DND-41 (cell line): ENCODE results near the gene CABP4.

Experiments
- ATAC-seq: fragments of 200-7000 bp; cut with Tn5 transposase; 3 replicates; pipeline ENCODE4 v1.9.1; 2021; ENCODE audit warnings: low read depth; ENCODE audit not compliant: insufficient read depth
- DNase-seq: peaks from one replicate; pipeline ENCODE4 v3.0.0-alpha.2; 2020
- H2AFZ ChIP-seq: 2 replicates; pipeline ENCODE4 v1.6.0; 2012; ENCODE audit warnings: low read depth, low read length
- H3K27ac ChIP-seq: 2 replicates; pipeline ENCODE4 v1.5.1; 2012; ENCODE audit warnings: low read length, inconsistent platforms
- H3K27me3 ChIP-seq: fragments of 200-600 bp; sonication (generic); 2 replicates; pipeline ENCODE4 v1.6.0; 2012; ENCODE audit warnings: low read length, mild to moderate bottlenecking, inconsistent platforms; ENCODE audit not compliant: insufficient read depth, poor library complexity
- H3K36me3 ChIP-seq: 2 replicates; pipeline ENCODE4 v1.5.1; 2012; ENCODE audit warnings: low read length, inconsistent platforms; ENCODE audit not compliant: insufficient read depth
- H3K4me1 ChIP-seq: 2 replicates; pipeline ENCODE4 v1.5.1; 2012; ENCODE audit warnings: mild to moderate bottlenecking, low read length; ENCODE audit not compliant: insufficient read depth
- H3K4me2 ChIP-seq: 2 replicates; pipeline ENCODE4 v1.6.0; 2012; ENCODE audit warnings: mild to moderate bottlenecking, moderate library complexity, low read length, inconsistent platforms; ENCODE audit not compliant: insufficient read depth
- H3K4me3 ChIP-seq, 2 experiments: fragments of 200-600 bp in 1 of 2; shearing (Covaris generic) in 1 of 2; 2 replicates each; pipeline ENCODE4 v1.5.1; 2012 to 2016; ENCODE audit warnings: inconsistent platforms in 2 of 2, low read length in 2 of 2, mild to moderate bottlenecking in 2 of 2, low read depth in 1 of 2, moderate library complexity in 1 of 2
- H3K79me2 ChIP-seq: 2 replicates; pipeline ENCODE4 v1.6.0; 2012; ENCODE audit warnings: low read length, inconsistent platforms; ENCODE audit not compliant: insufficient read depth
- H3K9ac ChIP-seq: 2 replicates; pipeline ENCODE4 v1.6.0; 2012; ENCODE audit warnings: low read depth, mild to moderate bottlenecking, inconsistent platforms, low read length, moderate library complexity
- H3K9me3 ChIP-seq: 2 replicates; pipeline ENCODE4 v1.5.1; 2012; ENCODE audit warnings: low read length, moderate library complexity, mild to moderate bottlenecking, inconsistent platforms; ENCODE audit not compliant: insufficient read depth, severe bottlenecking
- H4K20me1 ChIP-seq: 2 replicates; pipeline ENCODE4 v1.6.0; 2012; ENCODE audit warnings: low read length; ENCODE audit not compliant: insufficient read depth
- CTCF ChIP-seq: IDR thresholded peaks from 2 replicates; pipeline ENCODE4 v1.5.1; 2012; ENCODE audit warnings: borderline replicate concordance, low read length, moderate library complexity, mild to moderate bottlenecking; ENCODE audit not compliant: poor library complexity, severe bottlenecking; ENCODE audit errors: extremely low read depth
- EZH2 ChIP-seq: IDR thresholded peaks from 3 replicates; pipeline ENCODE4 v1.6.1; 2012; ENCODE audit warnings: borderline replicate concordance, low read depth, mild to moderate bottlenecking, moderate library complexity, low read length, inconsistent platforms; ENCODE audit not compliant: severe bottlenecking

CABP4 gene

GRCh38 chr11:67507242-67507863 is 52.2 kb downstream of the CABP4 start:
- Histone ChIP-seq H3K79me2 (peaks cover 47% of the 10 kb centered on the region), H4K20me1 (peaks cover 38% of the 10 kb centered on the region), H3K27ac (peak overlapping the region; percentile 80), H3K4me1 (peaks cover 47% of the 10 kb centered on the region), H3K27me3 (no peaks in the 10 kb centered on the region), H3K9me3 (no peaks in the 10 kb centered on the region), H3K9ac (peak overlapping the region; percentile 79), H3K36me3 (peaks cover 23% of the 10 kb centered on the region), H2AFZ (peak overlapping the region; percentile 48; the same call in 1 of the 2 replicates), H3K4me2 (peak overlapping the region; percentile 95), H3K4me3 (peak overlapping the region; percentile 40 to 85; a peak in 3 of 4 replicates)
- DNase-seq: no peak
- ATAC-seq: no peak
- TF ChIP-seq CTCF: no peak
- no peak for TF ChIP-seq EZH2

DNA sequence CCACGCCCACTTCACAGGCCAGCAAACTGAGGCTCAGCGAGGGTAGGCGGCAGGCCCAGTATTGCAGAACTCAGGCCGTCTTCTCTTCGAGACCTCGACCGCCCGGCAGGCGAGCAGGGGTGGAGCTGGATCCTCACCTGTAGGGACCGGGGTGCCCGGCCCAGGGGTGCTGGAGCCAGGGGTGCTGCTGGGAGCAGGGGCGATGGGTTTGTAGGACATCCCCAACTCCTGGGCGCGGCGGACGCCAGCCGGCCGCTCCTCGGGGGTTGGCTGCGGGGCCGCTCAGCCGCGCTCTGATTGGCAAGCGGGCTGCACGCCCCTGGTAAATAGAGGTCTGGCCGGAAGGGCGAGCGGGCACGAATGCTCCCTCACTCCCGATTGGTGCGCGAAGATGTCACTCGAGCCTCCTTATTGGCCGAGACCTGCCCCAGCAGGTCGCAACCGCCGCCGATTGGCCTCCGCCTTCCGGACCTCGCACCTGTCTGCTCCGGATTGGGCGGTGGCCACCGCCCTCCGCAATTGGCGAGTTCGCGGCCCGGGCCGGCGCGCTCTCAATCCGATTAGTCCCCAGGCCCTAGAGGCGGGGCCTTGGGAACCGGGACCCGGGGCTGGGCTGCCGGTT is 52.8 kb downstream of the CABP4 start, which contains the start of gene CDK2AP2:
CDK2AP2 (minus strand) TSS at position 299 of the 622 bp plus-strand sequence; CDS start at position 219, 80 bp downstream.
- H3K27me3 ChIP-seq: no peaks in the 10 kb centered on the region
- TF ChIP-seq EZH2: no peak
- TF ChIP-seq CTCF: no peak
- peak within 1 kb of the TSS; percentile 95 for H3K4me2 ChIP-seq
- H3K4me3 ChIP-seq: peak within 1 kb of the TSS; percentile 42 to 85; a peak in 3 of 4 replicates
- H3K4me1 ChIP-seq: peaks cover 47% of the 10 kb centered on the region
- H3K27ac ChIP-seq: peak within 1 kb of the TSS; percentile 96
- peak within 1 kb of the TSS; percentile 79 for H3K9ac ChIP-seq
- peak within 1 kb of the TSS; percentile 95 for H2AFZ ChIP-seq
- peaks cover 17% of the 10 kb centered on the region for H3K36me3 ChIP-seq
- DNase-seq: peak; percentile 99
- peaks cover 42% of the 10 kb centered on the region for H3K79me2 ChIP-seq
- no peaks in the 10 kb centered on the region for H3K9me3 ChIP-seq
- ATAC-seq: peak; percentile 84
- H4K20me1 ChIP-seq: peaks cover 34% of the 10 kb centered on the region

DNA sequence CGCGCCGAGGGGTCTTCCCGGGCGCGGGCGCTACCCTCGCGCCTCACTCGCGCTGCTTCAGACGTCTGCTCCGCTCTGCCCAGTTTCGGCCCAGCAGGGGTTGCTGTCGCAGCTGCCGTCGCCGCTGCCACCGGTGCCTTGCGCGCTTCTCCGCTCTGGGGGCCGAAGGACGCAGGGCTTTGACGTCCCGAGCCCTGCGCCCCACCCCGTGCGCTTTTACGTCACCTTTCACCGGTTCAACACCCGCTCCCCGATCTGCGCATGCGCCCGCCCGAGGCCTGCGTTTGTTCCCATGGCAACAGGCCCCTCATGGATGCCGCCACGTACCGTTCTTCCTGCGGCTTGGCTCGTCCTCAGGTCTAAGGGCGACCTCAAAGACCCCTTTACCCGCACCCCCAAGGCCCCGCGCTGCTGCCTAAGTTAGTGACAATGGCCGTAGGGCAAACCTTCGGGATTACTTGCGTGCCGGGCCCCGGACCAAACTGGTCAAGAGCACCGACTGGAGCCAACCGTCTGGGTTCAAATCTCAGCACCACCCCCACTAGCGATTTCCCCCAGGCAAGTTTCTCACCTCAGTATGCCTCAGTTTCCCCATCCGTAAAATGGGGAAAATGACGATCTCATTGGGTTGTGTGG is 53.5 kb downstream of the CABP4 start:
- Histone ChIP-seq H2AFZ (peak overlapping the region; percentile 95), H4K20me1 (peaks cover 27% of the 10 kb centered on the region)

More for the DNA sequence above, 53.5 kb downstream of the CABP4 start:
- Histone ChIP-seq H3K9me3 (no peaks in the 10 kb centered on the region), H3K27me3 (no peaks in the 10 kb centered on the region), H3K4me3 (peak overlapping the region; percentile 42 to 85; a peak in 3 of 4 replicates), H3K4me2 (peak overlapping the region; percentile 95), H3K4me1 (peaks cover 41% of the 10 kb centered on the region), H3K79me2 (peaks cover 36% of the 10 kb centered on the region), H3K27ac (peak overlapping the region; percentile 96), H3K9ac (peak overlapping the region; percentile 79), H3K36me3 (peaks cover 14% of the 10 kb centered on the region)
- TF ChIP-seq EZH2 (no peak), CTCF (peak; percentile 14)
- peak; percentile 98 for DNase-seq
- ATAC-seq: peak; percentile 35
